NCI-H748 (cell line): ENCODE measurements around the gene MKS1.

Experiments
- DNase-seq: peaks from one replicate; lab custom pipeline; 2025; ENCODE audit not compliant: unreplicated experiment; lab: John Stamatoyannopoulos, UW

The MKS1 gene

DNA sequence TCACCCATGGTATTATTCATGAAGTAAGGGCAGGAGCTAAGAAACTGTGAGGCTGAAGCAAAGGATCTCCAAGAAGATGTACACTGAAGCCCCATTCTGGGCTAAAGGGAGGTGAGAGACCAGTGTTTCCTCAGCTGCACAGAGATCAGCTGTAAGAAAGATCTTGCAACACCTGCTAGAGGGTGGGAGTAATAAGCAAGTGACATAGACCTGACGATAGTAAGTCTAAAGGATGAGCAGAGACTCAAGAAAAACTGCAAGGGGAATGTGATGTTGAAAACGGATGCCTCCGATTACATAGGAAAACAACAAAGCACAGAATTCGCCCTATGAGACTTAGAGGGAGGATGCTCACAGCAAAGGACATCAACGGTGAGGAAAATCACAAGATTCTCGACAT lies 52.4 kb downstream of the MKS1 start, which contains the start of gene OR4D2:
TSS of gene OR4D2 (plus strand) at position 301 of the 400 bp plus-strand sequence. CDS start 2,674 bp downstream, outside the sequence.
- DNase-seq: no peak

DNA sequence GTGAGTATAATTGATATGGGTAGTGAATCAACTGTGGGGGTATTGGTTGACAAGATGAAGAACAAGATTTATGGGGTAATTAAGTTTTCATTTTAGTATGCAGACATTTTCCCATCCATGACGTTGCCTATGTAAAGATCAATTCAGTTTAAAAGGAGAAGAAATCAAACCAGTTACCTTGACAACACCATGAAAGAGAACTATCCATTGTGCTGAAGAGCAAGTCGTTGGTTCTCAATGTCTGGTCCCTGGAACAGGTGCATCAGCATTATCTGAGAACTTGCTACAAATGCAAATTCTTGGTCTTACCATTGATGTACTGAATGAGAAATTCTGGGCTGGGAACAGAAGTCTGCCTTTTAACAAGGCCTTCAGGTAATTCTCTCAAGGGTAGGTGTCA lies 53.1 kb downstream of the MKS1 start:
- peak; percentile 31 for DNase-seq

DNA sequence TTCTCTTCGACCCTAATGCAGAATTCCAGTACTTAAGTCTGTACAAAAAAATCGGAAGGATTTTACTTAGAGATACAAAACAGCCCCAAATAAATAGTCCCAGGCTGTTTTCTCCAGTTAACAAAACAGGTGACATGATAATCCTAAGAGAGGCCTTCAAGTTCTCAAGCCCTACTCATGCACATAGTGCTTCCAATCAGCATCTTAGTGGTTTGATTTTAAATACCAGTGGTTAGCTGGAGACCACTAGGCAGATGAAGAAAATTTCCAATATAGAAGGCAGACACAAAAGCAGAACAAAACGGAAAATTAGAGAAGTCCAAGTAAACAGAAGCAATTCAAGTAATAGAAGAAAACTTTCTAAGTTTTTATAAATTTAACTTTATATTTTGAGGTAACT lies 57.5 kb downstream of the MKS1 start:
- no peak for DNase-seq

DNA sequence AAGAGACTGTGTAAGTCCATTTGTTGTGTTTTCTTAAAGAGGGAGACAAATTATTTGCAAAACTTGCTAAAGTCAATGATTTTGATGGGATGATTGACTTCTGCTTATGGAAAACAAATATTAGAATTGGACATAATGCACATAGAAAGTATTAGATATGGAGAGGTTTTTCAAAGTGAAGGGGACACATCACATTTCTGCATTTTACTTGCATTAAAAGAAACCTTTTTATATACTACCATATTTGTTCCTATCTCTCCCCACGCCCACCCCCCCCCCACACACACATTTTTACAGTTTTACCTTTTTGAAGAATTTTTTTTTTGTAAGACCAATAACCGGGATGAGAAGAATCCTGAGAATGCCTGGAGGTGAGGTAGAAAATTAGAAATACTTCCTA lies 60.9 kb downstream of the MKS1 start:
- DNase-seq: no peak

DNA sequence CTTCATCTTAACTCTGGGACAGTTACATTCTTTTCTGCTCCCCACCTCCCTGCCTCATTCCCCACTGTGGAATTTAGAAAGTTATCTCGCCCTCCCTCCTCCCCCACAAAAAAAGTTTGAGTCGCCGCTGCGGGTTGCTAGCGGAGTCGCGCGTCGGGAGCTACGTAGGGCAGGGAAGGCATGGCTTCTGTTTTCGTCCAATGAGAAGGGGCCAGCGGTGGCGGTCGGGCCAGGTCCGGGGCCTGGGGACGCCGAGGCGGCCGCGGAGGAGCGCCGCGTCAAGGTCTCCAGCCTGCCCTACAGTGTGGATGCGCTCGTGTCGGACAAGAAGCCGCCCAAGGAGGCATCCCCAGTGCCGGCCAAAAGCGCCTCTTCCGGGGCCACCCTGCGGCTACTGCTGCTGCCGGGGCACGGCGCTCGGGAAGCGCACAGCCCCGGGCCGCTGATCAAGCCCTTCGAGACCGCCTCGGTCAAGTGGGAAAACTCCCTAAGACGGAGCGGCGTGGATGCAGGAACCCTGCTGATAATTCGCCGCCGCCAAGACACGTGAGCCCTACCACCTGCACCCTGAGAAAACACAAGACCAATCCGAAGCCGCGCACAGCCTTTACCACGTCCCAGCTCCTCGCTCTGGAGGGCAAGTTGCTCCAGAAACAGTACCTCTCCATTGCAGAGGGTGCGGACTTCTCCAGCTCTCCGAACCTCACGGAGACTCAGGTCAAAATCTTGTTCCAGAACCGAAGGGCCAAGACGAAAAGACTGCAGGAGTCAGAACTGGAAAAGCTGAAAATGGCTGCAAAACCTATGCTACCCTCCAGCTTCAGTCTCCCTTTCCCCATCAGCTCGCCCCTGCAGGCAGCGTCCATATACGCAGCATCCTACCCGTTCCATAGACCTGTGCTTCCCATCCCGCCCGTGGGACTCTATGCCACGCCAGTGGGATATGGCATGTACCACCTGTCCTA lies 61.9 kb downstream of the MKS1 start:
- DNase-seq: no peak
